Embryonic facial prominence (tissue), 1 donor: Measurements from ENCODE around the gene TNFRSF14.
A peak's percentile ranks its signal among the peaks of the same experiment; 100 is the strongest.
"Not testable (repeated sequence)": the region's sequence is repeated elsewhere in the genome, so short reads cannot be mapped to it uniquely, and the experiment has no call there.

Experiments used
- DNase-seq: peaks from one replicate; pipeline ENCODE4 v3.0.0-alpha.2; 2016; ENCODE audit errors: extremely low spot score

Gene TNFRSF14

DNA sequence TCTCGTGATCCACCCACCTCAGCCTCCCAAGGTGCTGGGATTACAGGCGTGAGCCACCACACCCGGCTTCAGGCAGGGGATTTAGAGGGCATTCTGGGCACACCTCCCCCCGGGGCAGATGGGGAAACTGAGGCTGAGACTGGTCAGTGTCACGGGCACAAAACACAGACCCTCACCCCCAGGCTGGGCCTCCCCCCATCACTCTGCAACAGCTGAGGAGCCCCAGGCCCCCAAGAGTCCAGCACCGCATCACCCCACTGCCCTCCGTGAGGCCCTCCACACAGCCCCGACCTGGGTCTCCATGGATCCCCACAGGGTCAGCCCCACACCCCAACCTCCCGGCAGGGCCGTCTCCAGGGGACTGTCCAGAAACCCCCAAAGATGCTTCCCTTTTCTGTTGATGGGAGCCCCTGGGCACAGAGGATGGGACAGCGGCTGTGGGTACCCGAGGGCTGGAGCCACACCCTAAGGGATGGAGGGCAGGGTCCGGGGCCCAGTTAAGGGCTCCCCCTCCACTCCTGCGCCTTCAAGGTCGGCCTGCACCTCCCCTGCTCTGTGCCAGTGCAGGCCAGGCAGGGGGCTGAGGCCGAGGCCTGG lies 11.0 kb downstream of the TNFRSF14 start:
- DNase-seq = no peak

DNA sequence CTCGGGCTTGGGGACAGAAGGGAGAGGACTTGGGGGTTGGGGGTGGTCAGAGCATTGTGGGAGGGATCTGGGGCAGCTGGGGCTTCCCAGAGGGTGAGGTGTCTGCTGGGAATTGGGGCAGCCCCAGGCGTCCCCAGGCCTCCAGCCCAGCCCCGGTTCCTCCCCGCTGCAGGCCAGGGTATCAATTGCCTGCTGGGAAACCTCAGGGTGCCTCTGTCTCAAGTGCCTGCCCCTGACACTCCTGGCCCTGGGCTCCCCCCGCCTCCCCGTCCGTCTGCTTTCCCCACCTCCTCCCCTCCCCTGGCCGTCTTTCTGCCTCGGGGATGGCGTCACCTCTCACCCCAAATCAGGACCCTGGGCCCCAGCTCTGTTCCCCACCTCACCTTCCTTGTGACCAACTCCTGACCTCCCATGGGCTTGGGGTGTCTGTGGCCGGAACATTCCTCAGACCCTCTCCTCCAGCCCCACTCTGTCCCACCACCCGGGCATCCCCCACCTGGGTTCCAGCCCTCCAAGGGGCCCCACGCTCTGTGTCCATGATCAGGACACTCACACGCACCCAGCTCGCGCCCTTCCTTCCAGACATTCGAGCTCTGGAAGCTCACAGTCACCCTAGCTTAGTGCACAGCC lies 12.1 kb downstream of the TNFRSF14 start:
- DNase-seq = not testable (repeated sequence)

DNA sequence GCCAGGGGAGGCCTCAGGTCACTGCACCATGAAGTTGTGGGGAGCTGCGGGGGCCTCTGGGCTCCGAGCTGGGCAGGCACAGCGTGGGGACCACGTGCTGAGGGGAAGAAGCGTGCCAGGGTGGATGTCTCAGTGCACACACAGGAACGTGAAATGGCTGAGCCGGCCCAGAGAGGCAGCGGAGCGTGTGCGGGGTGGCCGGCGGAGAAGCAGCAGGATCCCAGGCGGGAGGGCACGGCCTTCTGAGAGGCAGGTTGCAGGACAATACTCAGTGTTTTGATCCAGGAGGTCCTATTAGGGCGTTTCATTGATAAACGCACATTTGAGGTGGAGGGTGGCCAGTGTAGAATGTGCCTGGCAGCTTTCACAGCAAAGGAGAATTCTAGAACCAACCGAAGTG lies 12.9 kb downstream of the TNFRSF14 start:
- no peak for DNase-seq

DNA sequence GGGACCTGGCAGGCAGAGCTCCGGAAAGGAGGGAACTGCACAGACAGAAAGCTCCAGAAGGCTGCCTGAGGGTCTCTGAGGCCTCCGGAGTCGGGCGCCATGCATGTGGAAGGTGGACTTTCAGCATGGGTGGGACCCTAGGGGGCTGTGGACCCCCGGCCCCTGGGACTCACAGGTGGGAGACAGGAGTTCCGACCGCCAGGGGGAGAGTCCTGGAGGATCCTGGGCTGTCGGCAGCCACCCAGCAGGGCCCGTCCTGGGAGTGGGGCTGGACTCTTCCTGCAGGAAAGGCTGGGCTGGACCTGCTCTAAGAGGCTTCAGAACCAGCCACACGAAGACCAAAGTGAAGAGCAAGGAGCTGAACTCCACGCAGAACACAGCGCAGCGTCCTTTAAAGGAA lies 13.5 kb downstream of the TNFRSF14 start:
- not testable (repeated sequence) for DNase-seq

DNA sequence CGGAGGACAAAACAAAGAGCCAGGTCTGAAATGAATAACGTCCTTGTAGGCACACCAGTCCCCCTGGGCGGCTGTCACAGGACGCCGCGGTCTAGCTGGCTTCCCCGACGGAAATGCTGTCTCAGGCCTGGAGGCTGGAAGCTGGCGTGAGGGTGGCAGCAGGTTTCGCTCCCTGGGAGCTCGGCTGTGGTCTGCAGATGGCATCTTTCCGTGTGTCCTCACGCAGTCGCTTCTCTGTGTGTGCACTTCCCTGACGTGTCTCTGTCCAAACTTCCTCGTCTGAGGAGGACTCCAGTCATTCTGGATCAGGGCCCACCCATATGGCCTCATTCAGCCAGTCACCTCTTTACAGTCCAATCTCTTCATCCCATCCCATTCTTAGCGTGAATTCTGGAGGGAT lies 14.2 kb downstream of the TNFRSF14 start:
- no peak for DNase-seq

DNA sequence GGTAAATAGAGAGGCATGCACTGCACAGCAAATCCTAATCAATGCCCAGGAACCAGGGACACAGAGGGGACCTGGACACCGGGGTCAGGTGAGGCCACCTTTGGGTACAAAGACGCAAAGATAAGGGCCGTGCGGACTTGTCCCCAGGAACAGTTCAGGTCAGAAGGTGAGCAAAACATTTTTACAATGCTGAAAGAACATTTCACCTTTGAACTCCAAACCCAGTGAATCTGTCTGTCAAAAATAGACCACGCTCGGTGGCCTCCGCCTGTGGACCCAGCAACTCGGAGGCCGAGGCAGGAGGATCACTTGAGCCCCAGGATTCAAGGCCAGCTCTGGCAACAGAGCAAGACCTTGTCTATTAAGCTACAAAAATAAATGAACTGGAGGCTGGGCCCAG lies 15.2 kb downstream of the TNFRSF14 start:
- DNase-seq = no peak

DNA sequence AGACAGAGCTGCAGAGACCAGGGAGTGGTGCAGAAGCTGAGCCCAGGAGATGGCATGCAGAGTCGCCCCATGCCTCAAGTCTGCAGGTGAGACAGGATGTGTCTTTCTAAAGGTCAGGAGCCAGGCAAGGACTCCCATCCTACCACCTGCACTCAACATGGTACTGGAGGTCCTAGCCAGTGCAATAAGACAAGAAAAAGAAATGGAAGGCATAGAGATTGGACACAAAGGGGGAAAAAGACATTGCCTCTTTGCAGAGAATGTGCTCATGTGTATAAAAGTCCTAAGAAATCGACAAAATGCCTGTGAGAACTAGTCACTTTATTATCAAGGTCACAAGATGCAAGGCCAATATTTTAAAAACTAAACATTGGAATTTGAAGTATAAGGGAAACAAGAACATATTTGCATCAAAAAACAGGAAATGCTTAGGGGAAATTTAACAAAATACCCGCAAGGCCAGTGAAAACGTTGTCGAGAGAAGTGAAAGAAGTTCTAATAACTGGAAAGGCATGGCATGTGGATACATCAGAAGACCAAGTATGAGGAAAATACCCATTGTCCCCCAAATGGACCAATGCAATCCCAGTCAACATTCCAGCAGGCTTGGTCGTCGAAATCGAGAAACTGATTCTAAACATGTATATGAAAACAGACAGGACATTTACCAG lies 17.2 kb downstream of the TNFRSF14 start:
- DNase-seq = no peak

DNA sequence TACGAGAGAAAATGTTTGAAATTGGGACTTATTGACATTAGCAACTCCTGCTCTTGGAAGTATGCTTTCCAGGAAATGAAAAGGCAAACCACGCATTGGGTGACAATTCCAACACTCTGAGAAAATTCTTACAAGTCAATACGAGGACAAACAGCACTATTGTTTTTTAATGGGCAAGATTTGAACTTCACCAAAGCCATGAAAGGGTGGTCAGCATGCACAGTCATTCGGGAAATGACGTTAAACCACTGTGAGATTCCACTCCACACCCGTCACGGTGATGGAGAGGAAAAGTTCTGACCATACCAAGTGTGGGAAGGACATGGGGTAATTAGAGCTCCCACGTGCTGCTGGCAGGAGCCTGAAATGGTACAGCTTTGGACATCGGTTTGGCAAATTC lies 18.2 kb downstream of the TNFRSF14 start:
- no peak for DNase-seq

DNA sequence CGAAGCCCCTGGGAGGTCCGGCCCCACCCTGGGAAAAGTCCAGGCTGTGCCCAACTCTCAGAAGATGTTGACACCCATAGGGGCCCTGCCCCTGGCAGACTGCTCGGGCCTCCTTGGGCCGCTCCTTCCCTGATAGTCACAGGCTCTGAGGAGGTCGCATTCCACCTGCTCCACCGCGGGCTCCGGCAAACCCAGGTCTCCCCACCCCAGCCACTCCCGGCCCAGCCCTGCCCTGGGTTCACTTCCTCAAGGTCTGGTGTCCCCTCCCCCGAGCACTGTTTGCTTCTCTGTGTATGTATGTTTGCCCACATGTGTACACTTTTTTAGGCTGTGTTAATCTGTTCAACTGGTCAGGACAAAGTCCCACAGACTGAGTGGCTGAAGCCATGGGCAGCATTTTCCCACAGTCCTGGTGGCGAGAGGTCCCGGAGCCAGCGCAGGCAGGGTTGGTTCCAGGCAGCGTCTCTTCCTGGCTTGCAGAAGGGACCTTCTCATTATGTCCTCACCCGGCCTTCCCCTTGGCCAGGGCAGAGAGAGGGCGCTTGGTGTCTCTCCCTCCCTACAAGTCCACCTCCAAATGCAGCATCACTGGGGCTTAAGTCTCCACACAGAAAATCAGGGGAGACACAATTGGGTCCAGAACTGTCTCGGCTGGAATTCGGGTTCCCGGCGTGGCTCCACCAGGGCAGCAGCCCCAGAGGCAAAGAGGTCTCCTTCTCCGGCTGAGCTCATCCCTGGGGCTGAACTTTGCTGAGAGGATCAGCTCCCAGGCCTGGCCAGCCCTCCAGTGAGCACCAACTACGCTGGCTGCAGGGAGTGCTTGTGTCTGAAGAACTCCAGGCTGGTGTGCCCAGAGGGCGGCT lies 19.9 kb downstream of the TNFRSF14 start:
- no peak for DNase-seq

DNA sequence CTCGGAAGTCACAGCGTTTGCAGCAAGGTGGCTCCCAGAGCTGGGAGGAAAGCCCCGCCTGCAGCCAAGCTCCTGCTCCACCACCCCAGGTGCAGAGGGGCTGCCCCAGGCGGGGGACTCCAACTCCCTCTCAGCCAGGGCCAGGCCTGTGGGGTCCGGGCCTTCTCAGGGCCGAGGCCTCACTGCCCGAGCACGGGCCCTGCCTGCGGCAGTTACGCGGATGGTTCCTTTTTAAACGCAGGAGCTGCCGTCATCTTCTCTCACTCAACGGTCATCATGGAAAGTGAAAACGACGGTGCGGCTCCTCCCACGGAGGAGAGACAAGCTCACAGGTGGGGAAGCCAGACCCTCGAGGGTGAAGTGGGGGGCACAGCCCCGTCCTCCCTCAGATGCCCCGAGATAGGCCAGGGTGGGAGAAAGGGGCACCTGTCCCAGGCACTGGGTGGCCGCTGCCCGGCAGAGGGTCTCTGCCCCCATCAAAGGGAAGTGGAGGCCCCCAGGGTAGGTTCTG lies 21.4 kb downstream of the TNFRSF14 start:
- not testable (repeated sequence) for DNase-seq

DNA sequence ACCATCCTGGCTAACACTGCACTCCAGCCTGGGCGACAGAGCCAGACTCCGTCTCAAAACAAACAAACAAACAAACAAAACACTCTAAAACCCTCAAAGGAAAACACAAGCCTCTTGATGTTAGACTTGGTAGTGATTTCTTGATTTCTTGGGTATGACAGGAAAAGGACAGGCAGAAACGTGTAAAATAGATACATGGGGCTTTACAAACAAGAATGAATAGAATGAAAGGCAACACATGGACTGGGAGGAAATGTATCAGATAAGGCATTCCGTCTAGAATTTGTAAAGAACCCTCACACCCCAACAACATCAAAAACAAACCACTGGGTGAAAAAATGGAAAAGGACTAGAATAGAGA lies 22.6 kb downstream of the TNFRSF14 start:
- DNase-seq = no peak

DNA sequence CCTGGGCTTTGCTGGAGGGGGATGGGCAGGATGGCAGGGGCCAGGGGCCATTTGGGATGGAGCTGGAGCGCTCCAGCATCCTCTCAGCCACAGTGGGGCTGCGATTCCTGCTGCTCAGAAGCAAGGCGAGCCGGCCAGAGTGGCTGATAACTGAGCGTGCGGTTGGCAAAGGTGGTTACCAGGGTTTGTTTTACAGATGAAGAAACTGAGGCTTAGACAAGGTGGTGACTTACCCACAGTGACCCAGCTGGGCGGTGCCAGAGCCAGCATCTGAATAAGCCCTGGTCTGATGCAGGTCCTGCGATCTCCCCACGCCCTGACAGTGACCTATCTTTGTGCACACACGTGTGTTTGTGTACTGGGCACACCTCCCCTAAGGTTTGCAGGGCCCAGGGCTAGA lies 24.5 kb downstream of the TNFRSF14 start:
- DNase-seq = no peak

DNA sequence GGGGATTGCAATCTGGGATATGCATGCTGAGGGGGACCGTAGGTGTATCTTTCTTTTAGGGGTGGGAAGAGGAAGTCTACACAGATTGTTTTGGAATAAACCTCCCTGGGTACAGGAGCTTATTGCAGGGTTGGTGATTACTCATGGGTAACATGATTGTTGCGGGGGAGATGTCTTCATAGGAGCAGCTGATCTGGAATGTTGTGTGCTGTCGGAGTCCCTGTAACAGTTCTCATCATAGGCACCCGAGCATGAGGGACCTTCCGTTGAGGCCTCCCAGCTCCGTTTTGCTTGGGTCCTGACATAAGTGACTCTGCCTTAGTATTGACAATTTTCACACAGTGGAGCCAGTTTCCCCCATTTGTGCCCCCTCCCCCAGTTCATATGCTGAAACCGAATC lies 26.2 kb downstream of the TNFRSF14 start:
- DNase-seq = no peak

DNA sequence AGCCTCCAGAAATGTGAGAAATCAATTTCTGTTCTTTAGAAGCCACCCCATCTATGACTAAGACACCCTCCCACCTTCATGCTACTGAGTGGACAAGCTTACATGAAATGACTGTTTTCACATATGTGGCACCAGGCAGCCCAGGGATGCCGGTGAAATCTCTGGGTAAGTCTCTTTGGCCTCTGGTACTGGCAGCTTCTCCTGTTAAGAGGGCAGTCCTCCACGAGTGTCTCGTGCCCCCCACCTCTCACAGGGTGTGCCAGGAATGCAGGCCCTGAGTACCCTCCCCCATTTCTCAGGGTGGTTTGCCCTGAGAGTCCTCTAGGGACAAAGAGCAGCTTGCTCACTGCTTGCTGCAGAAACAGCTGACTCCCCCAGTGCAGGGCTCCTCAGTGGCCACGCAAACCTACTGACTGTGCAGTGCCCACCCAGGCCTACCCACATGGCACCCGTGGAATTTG lies 27.2 kb downstream of the TNFRSF14 start:
- DNase-seq = no peak

DNA sequence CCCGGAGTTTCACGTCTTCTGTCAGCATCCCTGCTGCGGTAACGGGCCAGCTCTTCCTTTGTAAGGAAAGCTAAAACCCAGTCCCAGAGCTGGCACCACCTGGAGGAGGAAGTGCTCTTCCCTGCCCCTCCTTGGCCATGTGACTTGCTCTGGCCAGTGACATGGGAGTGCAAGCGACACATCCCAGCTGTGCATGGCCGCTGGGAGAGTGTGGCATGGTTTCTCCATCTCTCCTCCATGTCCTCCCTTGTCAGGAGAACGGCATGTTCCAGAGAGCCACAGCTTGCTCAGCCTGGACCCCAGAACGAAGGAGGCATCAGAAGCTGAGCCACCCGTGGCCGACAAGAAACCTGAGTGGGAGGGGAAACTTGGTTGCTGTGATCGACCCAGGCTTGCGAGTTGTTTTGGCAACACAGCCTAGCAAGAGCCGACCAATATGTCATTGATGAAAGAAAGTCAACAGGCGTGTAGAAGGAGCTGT lies 27.7 kb downstream of the TNFRSF14 start:
- no peak for DNase-seq

DNA sequence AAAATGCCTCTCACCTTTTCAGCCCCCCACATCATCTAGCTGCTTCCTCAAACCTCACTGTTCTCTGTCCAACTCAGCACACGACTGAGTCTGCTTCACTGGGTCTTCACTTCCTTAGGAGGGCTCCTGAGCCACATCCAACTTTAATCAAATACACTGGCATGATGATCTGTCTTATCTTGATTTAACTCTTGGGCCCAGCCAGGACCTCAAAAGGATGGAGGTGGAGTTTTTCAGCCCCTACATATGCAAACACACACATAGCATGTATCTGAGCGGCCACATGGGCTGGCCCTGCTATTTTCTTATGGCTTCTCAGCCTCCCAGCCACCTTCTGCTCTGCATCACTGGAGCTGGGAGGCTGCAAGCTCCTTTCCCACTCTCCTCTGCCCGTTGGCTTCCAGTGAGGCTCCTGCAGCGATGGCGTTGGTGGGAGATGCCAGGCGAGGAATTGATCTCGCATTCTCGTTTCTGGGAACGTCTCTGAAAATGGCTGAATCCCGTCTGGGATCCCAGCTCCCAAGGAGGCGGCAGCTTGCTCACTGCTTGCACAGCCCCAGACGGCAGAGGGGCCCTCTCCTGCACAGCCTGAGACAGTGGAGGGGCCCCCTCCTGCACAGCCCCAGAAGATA lies 28.6 kb downstream of the TNFRSF14 start:
- DNase-seq = no peak

DNA sequence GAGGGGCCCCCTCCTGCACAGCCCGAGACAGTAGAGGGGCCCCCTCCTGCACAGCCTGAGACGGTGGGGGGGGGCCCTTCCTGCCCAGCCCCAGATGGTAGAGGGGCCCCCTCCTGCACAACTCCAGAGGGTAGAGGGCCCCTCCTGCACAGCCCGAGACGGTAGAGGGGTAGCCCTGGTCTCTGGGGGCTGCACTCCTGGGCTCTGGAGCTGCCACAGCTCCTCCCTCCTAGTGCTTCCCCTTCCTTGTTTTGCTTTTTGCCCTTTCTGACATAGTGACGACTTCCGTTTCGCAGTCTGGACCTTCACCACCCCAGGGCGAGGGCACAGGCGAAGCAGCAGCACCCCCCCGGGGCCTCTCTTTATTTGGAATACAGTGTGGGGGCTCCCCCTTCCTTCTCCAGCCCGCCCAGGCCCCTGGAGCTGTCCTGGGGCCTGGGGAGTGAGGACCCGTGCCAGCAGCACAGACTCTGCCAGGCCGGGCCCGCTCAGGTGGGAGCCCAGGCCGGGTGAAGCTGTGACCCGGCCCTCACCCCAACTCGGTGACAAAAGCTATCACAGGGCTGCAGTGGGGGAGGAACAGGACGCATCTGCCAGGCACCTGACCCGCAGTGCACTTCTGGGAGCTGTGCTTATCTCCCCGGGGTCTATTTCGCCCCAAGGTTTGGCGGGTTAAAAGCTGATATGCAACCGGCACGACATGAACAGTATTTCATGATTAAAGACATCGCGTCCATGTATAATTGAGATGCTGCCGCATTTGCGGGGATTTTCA lies 29.3 kb downstream of the TNFRSF14 start:
- DNase-seq = peak; percentile 25

DNA sequence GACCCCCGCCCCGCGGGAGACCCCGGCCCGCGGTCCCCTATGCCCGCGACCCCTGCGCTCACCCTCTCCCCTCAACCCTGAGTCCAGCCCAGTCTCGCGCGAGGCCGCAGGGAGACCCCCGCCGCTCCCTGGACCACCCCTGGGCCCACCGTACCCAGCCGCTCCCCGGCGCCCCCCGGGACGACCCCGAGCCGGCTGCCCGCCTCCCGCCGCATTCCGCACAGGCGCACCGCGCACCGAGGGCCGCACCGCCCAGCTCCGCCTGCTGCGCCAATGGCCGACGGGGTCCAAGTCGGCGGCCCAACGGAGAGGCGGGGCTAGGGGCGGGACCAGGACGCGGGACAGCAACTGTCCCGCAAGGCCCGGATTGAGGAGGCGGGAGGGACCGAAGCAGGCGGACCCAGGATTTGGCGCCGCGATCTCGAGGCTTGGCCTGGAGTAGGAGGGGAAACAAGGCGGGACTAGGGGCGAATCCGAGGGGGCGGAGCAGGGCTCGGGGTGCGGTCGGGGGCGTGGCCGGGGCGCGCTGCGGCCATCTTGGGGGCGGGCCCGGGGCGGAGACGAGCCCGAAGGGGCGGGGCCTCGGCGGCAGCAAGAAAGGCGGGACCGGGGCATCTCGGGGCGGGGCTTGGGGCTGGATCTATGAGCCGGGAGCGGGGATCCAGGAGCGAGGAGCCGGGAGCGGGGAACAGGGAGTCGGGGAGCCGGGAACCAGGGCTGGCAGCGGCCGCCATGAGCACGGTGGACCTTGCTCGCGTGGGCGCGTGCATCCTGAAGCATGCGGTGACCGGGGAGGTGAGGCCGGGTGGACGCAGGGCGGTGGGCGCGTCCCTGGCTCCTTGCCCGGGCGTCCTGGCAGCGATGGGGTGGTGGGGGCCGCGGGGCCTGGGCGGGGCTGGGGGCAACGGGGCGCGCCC lies 30.2 kb downstream of the TNFRSF14 start, which contains the start of gene PRXL2B:
TSS of gene PRXL2B (plus strand) at position 624 of the 917 bp plus-strand sequence. CDS start at position 733, 109 bp downstream.
- DNase-seq = peak; percentile 98

DNA sequence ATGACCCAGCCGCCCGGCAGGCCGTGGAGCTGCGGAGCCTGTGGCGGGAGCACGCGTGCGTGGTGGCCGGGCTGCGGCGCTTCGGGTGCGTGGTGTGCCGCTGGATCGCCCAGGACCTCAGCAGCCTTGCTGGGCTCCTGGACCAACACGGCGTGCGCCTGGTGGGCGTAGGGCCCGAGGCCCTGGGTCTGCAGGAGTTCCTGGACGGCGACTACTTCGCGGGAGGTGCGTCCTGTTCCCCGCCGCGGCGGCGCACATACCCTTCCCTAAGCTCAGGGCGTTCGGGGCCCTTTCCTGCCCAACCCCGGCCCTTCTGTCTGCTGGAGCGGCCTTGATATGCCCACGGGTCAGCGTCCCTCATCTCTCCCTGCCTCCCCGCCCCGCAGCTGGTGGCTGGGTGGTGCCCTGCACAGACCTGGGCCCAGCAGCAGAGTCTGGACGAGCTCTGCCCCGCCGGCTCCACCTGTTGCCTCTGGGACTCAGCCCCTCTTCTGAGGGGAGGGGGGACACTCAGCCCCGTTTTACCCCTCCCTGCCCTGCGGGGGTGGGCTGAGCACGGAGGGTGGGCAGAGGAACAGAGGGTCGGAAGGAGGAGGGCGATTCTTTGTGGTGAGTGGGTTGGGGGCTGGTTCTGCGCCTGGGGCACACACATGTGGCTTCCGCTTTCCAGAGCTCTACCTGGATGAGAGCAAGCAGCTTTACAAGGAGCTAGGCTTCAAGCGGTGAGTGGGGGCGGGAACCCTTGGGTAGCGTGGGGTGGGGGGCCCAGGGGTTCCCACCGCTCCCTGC lies 31.1 kb downstream of the TNFRSF14 start:
- DNase-seq = no peak
